ENCODE results near the gene NAV2. TPM values are rescaled to one million over a fixed set of nuclear protein-coding genes. Genes with fewer than 3 reads are reported as not detected.
"Not testable (repeated sequence)": the region's sequence is repeated elsewhere in the genome, so short reads cannot be mapped to it uniquely, and the experiment has no call there.

The NAV2 gene
- polyA plus RNA-seq, 5 donors, result 14.5 to 25.1 (median 21.0) TPM

DNA sequence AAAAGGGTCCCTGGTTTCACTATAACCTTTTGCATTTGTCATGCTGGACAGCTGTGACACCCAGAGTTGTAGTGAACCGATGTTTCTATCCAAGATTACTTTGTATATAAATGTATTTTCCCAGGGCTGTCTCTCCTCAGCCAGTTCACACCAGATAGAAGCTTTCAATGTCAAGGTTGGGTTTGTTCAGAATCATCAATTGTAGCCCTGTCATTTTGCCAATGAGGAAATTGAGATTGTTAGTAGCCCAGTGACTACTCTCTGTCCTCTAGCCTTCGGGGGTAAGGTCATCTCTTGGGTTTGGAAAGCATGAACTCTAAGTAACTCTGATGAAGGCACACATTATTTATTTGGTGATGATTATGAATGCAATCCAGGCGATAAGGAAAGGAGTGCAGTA, 282.0 kb downstream of the NAV2 start:
- DNase-seq, result no peak

DNA sequence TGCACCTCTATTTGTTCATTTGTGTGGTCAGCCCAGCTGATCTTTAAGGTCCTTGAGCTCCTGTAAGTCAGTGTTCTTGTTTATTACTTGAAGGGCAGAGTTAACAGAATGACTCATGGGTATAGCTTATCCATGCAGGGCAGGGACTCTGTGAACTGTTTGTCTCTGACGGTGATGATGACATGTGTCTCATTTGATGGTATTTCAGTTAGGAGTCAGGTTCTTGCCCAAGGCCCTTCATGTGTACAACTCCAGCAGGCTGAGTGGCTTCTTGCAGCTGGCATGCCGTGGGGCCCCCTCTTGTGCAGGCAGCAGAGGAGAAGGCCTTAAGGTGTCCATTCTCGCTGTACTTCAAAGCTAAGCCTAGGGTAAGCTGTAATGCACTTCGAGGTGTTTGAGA, 282.5 kb downstream of the NAV2 start:
- DNase-seq, result no peak

DNA sequence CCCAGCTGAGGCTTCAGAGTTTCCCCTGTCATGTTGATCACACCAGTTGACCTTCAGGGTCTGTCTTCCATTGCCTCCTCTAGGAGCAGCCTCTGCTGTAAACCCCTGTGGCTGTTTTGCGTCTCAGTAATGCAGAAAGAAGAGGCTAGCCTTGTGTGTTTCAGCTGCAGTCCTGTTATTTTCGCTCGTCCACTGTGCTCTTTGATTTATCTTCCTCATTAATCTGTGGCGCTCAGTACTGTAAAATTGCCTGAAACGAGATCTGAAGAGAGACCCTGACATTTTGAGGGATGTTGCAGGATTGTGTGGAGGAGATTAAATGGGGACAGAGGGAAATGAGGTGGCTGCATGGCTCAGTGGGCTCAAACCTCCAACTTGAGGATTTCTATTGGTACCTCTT, 283.9 kb downstream of the NAV2 start:
- DNase-seq, result no peak

DNA sequence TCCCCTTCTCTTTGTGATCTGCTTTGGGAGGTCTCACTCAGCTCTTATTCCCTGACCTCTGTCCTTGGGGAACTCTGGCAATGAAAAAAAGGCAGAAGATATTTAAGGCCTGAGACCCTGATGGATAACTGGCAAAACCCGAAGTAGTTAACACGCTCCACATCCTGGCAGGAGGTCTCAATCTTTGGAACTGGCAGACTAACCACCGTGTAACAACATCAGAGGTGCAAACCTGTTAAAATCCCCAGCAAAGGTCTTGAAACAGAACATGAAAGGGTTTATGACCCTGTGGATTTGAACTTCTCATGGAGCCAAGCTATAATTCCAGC, 287.3 kb downstream of the NAV2 start:
- DNase-seq, result no peak

DNA sequence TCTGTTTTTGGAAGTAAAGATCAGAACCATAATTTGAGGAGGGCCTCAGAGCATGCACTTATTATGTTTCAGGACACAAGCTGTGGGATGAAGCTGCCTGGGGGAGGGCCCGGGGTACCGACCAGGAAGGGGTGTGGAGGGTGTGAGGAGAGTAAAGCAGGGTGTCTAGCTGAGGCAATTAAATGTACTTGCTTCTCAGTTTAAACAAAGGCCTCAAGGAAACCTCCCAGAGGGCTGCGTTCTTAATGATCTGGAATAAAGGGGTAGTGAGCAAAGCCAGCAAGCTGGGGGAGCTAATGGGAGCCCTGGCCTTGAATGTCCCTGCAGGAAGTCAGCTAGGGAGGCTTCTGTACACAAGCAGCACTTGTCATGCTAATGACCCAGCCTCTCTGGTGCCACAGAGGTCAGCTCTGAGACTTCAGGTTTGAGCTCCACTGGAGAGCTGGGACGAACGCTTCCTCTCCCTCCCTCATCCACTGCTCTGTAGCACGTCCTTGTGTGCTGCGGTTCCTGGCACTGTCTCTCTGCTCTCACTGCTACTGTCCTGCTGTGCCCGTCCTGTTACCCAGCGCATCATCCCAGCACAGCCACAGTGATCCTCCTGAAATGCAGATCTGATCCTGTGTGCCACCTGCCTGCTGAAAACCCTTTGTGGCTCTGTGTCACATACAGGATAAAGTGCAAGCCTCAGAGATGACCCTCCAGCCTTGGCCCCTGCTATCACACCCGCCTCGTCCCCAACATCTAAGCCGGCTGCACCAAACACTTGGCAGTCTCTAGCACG, 287.9 kb downstream of the NAV2 start:
- DNase-seq, result no peak

DNA sequence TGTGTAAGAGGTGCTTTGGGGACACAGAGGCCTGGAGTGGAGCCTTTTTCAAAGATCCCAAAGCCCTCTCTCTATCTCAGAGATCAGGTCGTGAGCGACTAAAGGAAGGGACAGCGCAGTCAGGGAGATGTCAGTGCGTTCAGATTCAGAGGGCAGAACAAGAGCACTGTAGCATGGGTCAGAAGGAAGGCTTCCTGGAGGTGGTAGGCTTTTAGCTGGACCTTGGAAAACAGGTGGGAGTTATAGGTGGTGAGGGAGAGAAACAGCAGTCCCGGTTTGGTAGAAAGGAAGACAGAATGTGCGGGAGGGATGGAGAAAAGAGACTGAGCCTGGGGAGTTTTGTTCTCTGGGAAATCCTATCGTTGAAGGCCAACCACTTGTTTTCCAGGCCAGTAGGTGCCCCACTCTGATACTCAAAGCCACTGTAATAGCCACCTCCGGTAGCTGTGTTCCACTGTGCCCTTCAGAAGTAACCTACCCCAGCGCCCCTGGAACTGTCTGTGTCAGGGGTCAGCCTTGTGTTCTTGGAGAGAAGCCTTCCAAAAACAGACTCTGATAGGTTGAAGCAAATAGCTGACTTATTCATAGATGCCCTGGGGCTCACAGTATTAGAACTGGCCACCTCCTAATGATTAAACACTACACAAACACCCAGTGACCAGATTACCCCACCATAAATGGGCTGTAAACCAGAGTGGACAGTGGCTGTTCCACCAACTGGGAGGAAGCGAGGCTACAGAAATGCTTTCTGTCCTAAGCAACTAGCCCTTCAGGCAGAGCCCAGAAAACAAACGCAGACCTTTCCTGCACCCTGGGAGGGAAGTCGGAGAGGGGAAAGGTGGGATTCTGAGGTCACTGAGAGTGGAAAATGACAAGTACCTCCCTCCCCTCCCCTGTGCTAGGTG, 289.9 kb downstream of the NAV2 start:
- DNase-seq, result no peak

DNA sequence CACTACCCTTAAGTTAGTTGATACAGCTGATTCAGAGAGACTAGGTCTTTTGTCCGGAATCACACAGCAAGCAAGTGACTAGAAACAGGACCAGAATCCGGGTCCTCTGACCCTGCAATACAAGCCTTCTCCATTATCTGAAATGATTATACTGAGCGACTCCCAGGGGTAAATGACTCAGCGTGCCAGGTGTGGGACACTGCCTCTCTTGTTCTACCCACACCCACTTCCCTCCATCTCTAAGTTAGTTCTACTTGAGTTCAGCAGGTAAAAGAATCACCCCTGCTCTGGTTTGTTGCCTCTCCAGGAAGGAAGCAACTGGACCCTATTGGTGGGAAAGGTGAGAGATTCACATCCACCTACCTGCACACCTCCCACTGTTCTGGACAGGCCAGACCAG, 290.7 kb downstream of the NAV2 start:
- no peak for DNase-seq

DNA sequence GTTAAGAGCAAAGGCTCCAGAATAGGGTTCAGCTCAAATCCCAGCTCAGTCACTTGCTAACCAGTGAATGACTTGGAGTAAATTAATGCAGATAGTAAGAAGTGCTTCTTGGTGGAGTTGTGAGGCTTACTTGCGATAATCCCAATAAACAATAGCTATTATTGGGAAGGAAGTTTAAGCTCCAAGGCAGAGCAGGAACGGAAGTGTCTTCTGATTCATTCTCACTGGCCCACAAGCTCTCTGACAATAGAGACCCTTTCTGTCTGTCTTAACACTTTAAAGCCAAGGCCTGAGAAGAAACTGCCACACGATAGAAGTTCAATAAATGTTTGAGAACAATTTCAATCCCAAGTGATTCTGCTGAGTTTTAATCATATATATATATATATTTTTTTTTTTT, 292.2 kb downstream of the NAV2 start:
- DNase-seq, result no peak

DNA sequence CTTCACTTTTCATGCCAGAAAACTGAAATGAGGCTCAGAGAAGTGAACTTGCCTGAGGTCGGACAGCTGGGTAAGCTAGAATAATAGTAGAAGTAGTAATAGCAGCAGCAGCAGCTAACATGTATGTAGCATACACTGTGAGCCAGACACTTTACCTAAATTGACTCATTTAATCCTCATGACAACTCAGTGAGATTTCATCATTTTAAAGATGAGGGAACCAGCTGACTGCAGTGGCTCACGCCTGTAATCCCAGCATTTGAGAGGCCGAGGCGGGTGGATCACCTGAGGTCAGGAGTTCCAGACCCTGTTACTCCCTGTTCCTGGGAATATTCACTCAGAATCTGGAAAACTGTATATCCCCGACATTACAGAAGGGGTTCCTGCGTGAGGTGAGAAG, 293.1 kb downstream of the NAV2 start:
- no peak for DNase-seq

DNA sequence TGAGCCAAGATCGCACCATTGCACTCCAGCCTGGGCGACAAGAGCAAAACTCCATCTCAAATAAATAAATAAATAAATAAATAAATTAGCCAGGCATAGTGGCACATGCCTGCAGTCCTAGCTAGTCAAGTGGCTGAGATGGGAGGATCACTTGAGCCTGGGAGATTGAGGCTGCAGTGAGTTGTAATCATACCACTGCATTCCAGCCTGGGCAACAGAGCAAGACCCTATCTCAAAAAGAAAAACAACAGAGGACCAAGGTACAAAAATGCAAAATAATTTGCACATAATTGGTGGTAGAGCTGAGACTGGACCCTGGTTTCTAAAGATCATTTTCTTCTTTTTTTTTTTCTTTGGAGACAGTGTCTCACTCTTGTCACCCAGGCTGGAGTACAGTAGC, 294.0 kb downstream of the NAV2 start:
- DNase-seq, result not testable (repeated sequence)

DNA sequence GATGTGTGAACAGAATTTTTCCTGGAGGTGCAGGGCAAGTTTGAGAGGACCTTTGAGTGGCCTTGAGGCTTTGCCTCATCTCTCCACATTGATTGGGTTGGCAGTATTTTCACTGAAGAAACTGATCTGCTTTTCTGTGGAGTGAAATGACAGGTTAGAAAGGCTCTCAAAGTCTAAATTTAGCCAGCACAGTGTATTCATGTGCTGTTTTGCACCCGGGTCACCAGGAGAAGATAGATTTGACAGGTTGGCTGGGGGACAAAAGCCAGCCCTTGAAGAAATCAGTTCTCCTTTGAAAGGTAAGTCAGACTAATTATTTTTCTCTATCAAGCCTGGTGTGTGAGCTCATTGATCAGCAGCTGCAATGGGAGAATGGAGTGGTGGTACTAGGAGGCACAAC, 294.7 kb downstream of the NAV2 start:
- DNase-seq, result no peak

DNA sequence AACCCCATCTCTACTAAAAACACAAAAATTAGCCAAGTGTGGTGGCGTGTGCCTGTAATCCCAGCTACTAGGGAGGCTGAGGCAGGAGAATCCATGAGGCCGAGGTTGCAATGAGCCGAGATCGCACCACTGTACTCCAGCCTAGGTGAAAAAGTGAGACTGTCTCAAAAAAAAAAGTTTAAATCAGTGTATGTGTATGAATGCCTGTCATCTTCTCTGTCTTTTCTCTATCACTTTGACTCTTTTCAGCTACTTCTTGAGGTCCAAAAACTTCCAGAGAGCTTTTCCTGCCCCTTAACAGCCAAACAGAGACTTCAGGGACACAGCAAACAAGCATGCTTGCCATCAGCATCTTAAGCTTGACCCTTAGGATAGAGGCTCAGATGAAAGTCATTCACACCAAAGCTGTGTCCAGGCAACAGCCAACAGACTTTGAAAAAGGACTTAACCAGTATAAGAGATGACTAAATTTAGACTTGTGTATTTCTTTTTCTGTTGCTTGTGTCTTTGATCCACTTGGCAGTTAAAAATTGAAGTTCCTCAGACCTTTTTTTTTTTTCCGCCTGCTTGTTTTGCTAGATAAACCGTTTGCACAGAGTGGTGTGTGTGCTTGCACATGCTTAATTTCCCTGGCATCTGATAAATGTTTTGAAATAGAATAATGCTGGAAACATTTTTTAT, 295.7 kb downstream of the NAV2 start:
- DNase-seq, result no peak

DNA sequence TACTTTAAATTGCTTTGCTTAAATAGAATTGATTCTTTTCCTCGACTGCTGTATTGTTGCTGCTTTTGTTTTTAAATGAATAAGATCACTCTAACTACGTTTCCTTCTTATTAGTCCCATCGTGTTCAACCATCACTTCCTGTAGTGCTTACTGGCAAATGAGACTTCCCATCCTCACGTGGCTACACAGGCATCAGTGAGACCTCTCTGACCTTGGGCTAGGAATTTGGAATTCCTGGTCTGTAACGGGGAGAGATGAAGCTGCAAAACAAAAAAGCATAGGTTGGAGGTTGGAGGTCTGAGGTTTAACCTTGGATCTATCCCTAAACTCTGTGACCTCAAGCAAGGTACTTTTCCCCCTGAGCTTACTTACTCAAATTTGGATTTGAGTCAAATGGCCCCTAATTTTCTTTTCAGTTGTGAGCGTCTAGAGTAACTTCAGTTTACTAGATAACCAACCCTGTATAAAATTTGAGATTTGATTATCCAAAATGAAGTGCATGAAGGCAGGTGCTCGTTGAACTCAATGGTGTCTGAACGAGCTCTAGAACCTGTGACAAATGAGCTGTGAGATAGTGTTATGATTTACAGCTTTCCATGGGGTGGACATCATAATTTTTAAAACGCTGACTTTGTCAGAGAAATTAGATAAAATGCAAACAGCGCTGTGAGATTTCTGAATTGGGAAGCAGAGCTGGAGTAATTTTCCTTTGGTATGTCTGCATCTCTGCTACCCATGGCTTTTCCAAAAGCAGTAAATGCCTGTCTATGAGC, 296.4 kb downstream of the NAV2 start:
- DNase-seq, result no peak

DNA sequence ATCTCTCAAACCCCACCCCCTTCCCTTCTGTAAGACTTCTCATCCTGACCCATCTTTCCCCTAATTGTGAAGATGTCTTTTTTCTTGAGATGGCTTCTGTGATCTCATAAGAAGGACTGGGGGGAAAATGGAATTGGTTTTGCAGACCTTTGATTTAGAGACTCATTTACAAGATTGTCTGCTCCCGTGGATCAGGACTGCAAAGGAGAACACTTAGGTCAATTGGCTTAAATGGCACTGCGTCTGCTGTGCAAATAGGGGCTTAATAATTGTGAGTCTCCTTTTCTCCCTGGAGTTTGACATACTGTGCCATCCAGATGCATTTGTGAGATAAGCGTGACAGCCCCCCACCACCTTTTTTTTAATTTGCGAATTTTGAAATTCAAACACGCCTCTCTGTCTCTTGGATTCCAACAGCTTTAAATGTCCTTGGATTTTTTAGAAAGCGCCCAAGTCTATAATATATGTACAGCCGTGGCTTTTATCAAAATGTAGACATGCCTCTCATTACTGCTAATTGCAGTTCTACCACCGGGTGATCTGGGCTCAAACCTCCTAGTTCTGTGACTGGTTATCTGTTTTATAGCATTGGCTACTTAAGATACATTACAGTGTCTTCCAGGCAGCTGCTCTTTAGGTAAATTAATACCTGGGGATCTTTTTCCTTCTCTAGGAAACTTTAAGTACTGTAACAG, 297.7 kb downstream of the NAV2 start:
- no peak for DNase-seq

DNA sequence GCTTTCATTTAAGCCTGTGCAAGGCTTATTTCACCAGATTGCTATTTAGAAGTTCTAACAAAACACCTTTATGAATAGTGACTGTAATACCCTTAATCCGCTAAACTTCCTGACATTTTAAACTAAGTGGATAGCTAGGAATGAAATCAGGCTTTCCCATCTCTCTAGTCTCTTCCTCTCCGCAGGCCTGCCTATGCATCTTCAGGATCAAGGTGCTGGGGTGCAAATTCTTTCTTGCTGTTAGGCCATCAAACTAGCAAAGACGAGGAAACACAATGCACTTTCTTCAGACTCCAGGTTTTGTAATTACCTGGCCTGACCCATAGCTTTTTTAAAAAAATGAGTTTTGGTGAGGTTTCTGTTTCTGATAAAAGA, 298.2 kb downstream of the NAV2 start:
- DNase-seq, result no peak

DNA sequence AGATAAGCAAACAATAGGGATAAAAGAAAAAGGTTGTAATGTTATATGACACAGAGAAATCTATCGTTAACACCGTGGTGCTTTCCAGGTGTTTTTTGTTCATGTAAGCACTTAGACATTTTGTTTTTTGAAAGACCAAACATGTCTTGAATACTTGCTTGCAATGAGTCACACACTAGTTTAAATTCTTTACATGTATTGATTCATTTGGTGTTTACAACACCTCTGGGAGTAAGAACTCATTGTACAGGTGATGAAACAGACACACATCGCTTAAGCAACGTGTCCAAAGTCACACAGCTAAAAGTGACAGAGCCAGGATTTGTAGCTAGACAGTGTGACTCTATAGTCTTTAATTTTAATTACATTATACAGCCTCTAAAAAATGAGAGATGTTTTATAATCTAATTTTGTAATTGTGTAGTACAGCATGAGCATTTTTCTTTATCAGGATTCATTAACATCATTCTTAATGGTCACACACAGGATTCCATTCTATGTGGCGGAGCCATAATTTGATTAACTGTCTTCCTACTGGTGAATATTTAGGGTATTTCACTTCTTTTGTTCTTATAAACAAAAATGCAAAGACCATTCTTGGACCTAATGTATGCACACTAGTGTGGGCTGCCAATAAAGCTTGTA, 298.8 kb downstream of the NAV2 start:
- no peak for DNase-seq

DNA sequence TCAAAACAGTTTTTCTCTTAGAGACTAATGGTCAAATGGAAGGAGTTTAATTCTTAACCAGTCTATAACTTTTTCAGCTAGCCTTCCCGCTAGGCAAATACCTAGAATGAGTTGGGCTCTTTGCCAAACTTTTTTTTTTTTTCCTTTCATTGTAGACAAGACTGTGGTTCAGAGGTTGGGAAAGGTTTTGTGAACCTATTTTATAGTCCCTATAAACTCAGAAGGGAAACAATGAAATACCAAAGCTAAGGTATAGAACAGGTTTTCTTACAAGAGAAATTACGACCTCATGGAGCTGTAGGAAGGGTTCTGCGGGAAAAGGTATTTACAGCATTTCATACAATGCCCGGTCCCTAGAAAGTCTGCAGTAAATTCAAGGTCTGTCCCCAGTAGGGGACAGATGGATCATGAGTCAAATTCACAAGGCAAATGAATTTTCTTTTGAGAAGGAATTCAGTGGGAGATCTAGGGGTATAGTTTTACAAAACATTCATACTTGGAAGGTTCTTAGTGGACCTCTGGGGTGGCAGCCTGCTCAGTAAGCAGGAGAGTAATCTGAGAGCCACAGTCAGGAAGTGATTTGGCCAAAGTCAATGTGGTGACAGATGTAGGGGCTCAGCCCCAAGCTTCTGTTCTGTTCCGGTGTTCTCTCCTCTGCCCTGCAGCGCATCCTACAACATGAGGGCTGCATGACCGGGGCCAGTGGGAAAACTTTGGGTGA, 300.9 kb downstream of the NAV2 start:
- DNase-seq, result no peak

DNA sequence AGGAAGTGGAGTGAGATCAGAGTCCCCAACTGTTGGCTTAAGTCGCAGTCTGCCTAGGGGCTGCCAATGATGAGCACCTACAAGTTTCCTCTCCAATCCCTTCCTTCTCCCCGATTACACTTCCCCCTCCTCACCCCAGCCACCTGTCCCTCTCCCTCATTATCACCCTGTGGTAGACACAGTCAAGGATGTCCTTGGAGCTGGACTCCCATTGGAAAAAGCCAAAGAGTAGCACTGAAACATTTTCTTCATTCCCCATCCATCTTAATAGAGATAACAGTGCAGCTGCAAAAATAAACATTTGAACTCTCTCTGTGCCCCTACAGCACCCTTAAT, 301.4 kb downstream of the NAV2 start:
- DNase-seq, result no peak

DNA sequence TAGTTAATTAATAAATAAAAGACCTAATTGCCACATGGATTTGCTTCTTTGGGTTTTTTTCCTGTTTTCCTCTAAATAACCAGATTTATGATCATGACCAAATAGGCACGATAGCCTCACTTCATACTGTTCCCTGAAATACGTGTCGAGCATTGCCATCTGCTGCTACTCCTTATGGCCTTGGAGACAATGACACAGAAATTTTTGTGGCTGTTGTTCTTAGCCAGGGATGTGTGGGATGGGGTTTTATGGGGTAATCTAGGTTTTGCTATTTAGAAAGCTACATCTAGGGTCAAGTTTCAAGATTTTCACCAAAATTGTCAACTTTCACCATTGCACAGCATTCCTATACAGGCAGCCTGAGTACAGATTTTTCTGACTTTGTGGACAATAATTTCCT, 302.5 kb downstream of the NAV2 start:
- DNase-seq, result no peak

Measured in right lung (tissue), 5 donors.